IPS-18c (cell line): ENCODE data around the gene ESRRA.

Source experiments
- H3K4me3 ChIP-seq: 2 replicates; pipeline ENCODE4 v1.7.0; 2013; ENCODE audit warnings: low read depth, mild to moderate bottlenecking, low read length, moderate library complexity; ENCODE audit not compliant: insufficient read depth
- H3K9me3 ChIP-seq: one replicate; pipeline ENCODE4 v1.6.1; 2013; ENCODE audit warnings: mild to moderate bottlenecking, low read length, moderate library complexity; ENCODE audit not compliant: control insufficient read depth, insufficient read depth

The ESRRA gene

GRCh38 chr11:64287676-64288352 is 17.5 kb upstream of the ESRRA start:
- H3K9me3 ChIP-seq: no peaks in the 10 kb centered on the region

GRCh38 chr11:64288353-64288750 is 17.0 kb upstream of the ESRRA start:
- Histone ChIP-seq H3K9me3 (no peaks in the 10 kb centered on the region), H3K4me3 (no peak overlapping the region)

More at GRCh38 chr11:64287676-64288352, 17.5 kb upstream of the ESRRA start:
- H3K4me3 ChIP-seq: no peak overlapping the region

GRCh38 chr11:64289002-64289564 is 16.2 kb upstream of the ESRRA start:
- Histone ChIP-seq H3K4me3 (no peak overlapping the region), H3K9me3 (no peaks in the 10 kb centered on the region)

GRCh38 chr11:64290352-64291261 is 14.7 kb upstream of the ESRRA start:
- H3K4me3 ChIP-seq: peak overlapping the region; percentile 46; the same call in 1 of the 2 replicates
- H3K9me3 ChIP-seq: no peaks in the 10 kb centered on the region

GRCh38 chr11:64291262-64291751 is 14.0 kb upstream of the ESRRA start, which contains the start of gene KCNK4:
Gene KCNK4 (plus strand): TSS chr11:64291302. CDS start chr11:64293019, 1,717 bp downstream.
- Histone ChIP-seq H3K9me3 (no peaks in the 10 kb centered on the region), H3K4me3 (peak within 1 kb of the TSS; percentile 46)

- H3K9me3 ChIP-seq: no peaks in the 10 kb centered on the region
- H3K4me3 ChIP-seq: peak overlapping the region; percentile 46
Observed at GRCh38 chr11:64291752-64292459, 13.4 kb upstream of the ESRRA start.

GRCh38 chr11:64292460-64293254 is 12.7 kb upstream of the ESRRA start:
- Histone ChIP-seq H3K4me3 (peak overlapping the region; percentile 46), H3K9me3 (no peaks in the 10 kb centered on the region)

- H3K9me3 ChIP-seq: peaks cover 2% of the 10 kb centered on the region
- no peak overlapping the region for H3K4me3 ChIP-seq
Observed at GRCh38 chr11:64294774-64295173, 10.6 kb upstream of the ESRRA start.

- Histone ChIP-seq H3K9me3 (peaks cover 2% of the 10 kb centered on the region), H3K4me3 (no peak overlapping the region)
Observed at GRCh38 chr11:64295760-64296159, 9.6 kb upstream of the ESRRA start.

GRCh38 chr11:64296236-64296635 is 9.1 kb upstream of the ESRRA start:
- Histone ChIP-seq H3K4me3 (no peak overlapping the region), H3K9me3 (peaks cover 2% of the 10 kb centered on the region)

GRCh38 chr11:64296830-64297698 is 8.3 kb upstream of the ESRRA start:
- Histone ChIP-seq H3K9me3 (peaks cover 2% of the 10 kb centered on the region), H3K4me3 (no peak overlapping the region)

- Histone ChIP-seq H3K4me3 (no peak overlapping the region), H3K9me3 (peaks cover 2% of the 10 kb centered on the region)
Observed at GRCh38 chr11:64297699-64298358, 7.5 kb upstream of the ESRRA start.

GRCh38 chr11:64298966-64299846 is 6.1 kb upstream of the ESRRA start:
- Histone ChIP-seq H3K9me3 (peaks cover 2% of the 10 kb centered on the region), H3K4me3 (peak overlapping the region; percentile 43)

GRCh38 chr11:64299847-64300648 is 5.3 kb upstream of the ESRRA start, which contains the start of gene CATSPERZ:
Gene CATSPERZ (plus strand): TSS chr11:64300358. CDS start chr11:64300411, 53 bp downstream.
- H3K4me3 ChIP-seq: peak within 1 kb of the TSS; percentile 43
- H3K9me3 ChIP-seq: peaks cover 2% of the 10 kb centered on the region
